Naive B cell (primary cell): ENCODE data around the gene MLC1. TPM values are rescaled to one million over a fixed set of nuclear protein-coding genes. Genes with fewer than 3 reads are reported as not detected.
A peak's percentile ranks its signal among the peaks of the same experiment; 100 is the strongest.

Experiments
- ATAC-seq, 2 donors: fragments of 150-1000 bp; cut with Tn5 transposase; 2 replicates each; pipeline ENCODE4 v1.10.0; 2021; ENCODE audit warnings: low read depth in 2 of 2, mild to moderate bottlenecking in 2 of 2, moderate library complexity in 2 of 2
- DNase-seq: peaks from one replicate; pipeline ENCODE4 v3.0.0; 2022
- H3K27ac Mint-ChIP-seq, 6 donors: one replicate each; pipeline ENCODE4 v1.8.0; 2020 to 2022; ENCODE audit warnings: mild to moderate bottlenecking in 6 of 6, mixed read lengths in 6 of 6, moderate library complexity in 5 of 6, inconsistent platforms in 2 of 6
- H3K27me3 Mint-ChIP-seq, 3 donors: one replicate each; pipeline ENCODE4 v1.8.0; 2021 to 2022; ENCODE audit warnings: mixed read lengths in 3 of 3, mild to moderate bottlenecking in 1 of 3
- H3K36me3 Mint-ChIP-seq, 2 donors: one replicate each; pipeline ENCODE4 v1.8.0; 2020 to 2022; ENCODE audit warnings: mixed read lengths in 2 of 2, inconsistent platforms in 1 of 2, mild to moderate bottlenecking in 1 of 2
- H3K4me1 Mint-ChIP-seq, 3 donors: one replicate each; pipeline ENCODE4 v1.8.0; 2020 to 2022; ENCODE audit warnings: mixed read lengths in 3 of 3, inconsistent platforms in 1 of 3, mild to moderate bottlenecking in 1 of 3, moderate library complexity in 1 of 3
- H3K4me3 Mint-ChIP-seq, 8 donors: one replicate each; pipeline ENCODE4 v1.8.0; 2020 to 2022; ENCODE audit warnings: mild to moderate bottlenecking in 8 of 8, mixed read lengths in 8 of 8, moderate library complexity in 8 of 8, inconsistent platforms in 2 of 8
- H3K9me3 Mint-ChIP-seq, 7 donors: one replicate each; pipeline ENCODE4 v1.8.0; 2020 to 2022; ENCODE audit warnings: mixed read lengths in 7 of 7, mild to moderate bottlenecking in 5 of 7, inconsistent platforms in 2 of 7, moderate library complexity in 1 of 7
- polyA plus RNA-seq, 6 donors: library from polyadenylated mRNA; unstranded; fragments of 300-500 nt; fragmentation: Illumina TruSeq; gene quantifications; one replicate each; pipeline ENCODE4 v1.2.3, GENCODE V29; 2021; ENCODE audit warnings: low read depth in 6 of 6

Gene MLC1
- polyA plus RNA-seq, 6 donors from 2014 or later, result 0.09 to 0.44 (median 0.15) TPM; not detected in 3

- Mint-ChIP-seq H3K27ac (no peak overlapping the region), H3K4me3 (no peak overlapping the region), H3K4me1 (no peaks in the 10 kb centered on the region), H3K27me3 (peaks cover 0 to 5% (median 0%) of the 10 kb centered on the region in 3 donors), H3K36me3 (no peaks in the 10 kb centered on the region), H3K9me3 (no peaks in the 10 kb centered on the region)
- no peak for ATAC-seq
- no peak for DNase-seq
Observed at GRCh38 chr22:50070366-50070765, 14.9 kb downstream of the MLC1 start.

- H3K4me3 Mint-ChIP-seq, result no peak overlapping the region
- no peaks in the 10 kb centered on the region for H3K36me3 Mint-ChIP-seq
- no peak overlapping the region for H3K27ac Mint-ChIP-seq
- no peaks in the 10 kb centered on the region for H3K9me3 Mint-ChIP-seq
- DNase-seq, result no peak
- ATAC-seq, result no peak
- peaks cover 0 to 11% (median 0%) of the 10 kb centered on the region in 3 donors for H3K27me3 Mint-ChIP-seq
- no peaks in the 10 kb centered on the region for H3K4me1 Mint-ChIP-seq
Observed at GRCh38 chr22:50068096-50068495, 17.1 kb downstream of the MLC1 start.

GRCh38 chr22:50067244-50067643 lies 18.0 kb downstream of the MLC1 start:
- H3K4me3 Mint-ChIP-seq, result peak overlapping the region in 1 of 8 donors; percentile 37
- no peaks in the 10 kb centered on the region for H3K9me3 Mint-ChIP-seq
- DNase-seq (no peak), ATAC-seq (no peak)
- H3K4me1 Mint-ChIP-seq, result no peaks in the 10 kb centered on the region
- H3K27ac Mint-ChIP-seq, result no peak overlapping the region
- H3K27me3 Mint-ChIP-seq, result peaks cover 0 to 19% (median 0%) of the 10 kb centered on the region in 3 donors
- H3K36me3 Mint-ChIP-seq, result no peaks in the 10 kb centered on the region

GRCh38 chr22:50064453-50064852 lies 20.8 kb downstream of the MLC1 start:
- no peaks in the 10 kb centered on the region for H3K9me3 Mint-ChIP-seq
- DNase-seq, result no peak
- H3K27me3 Mint-ChIP-seq, result peaks cover 2 to 37% (median 15%) of the 10 kb centered on the region in 3 donors
- H3K4me3 Mint-ChIP-seq, result no peak overlapping the region
- no peaks in the 10 kb centered on the region for H3K36me3 Mint-ChIP-seq
- H3K27ac Mint-ChIP-seq, result peak overlapping the region in 1 of 6 donors; percentile 26
- ATAC-seq, result no peak
- no peaks in the 10 kb centered on the region for H3K4me1 Mint-ChIP-seq

GRCh38 chr22:50063589-50064393 lies 21.4 kb downstream of the MLC1 start:
- Mint-ChIP-seq H3K27me3 (peaks cover 9 to 44% (median 15%) of the 10 kb centered on the region in 3 donors), H3K9me3 (no peaks in the 10 kb centered on the region), H3K4me1 (peaks cover 0 to 2% (median 0%) of the 10 kb centered on the region in 3 donors), H3K36me3 (no peaks in the 10 kb centered on the region), H3K4me3 (no peak overlapping the region), H3K27ac (no peak overlapping the region)
- DNase-seq, result no peak
- no peak for ATAC-seq

GRCh38 chr22:50062509-50063135 lies 22.6 kb downstream of the MLC1 start:
- no peaks in the 10 kb centered on the region for H3K9me3 Mint-ChIP-seq
- ATAC-seq (no peak), DNase-seq (no peak)
- H3K27me3 Mint-ChIP-seq, result peaks cover 9 to 50% (median 19%) of the 10 kb centered on the region in 3 donors
- no peak overlapping the region for H3K4me3 Mint-ChIP-seq
- no peaks in the 10 kb centered on the region for H3K36me3 Mint-ChIP-seq
- peaks cover 2 to 3% (median 3%) of the 10 kb centered on the region in 3 donors for H3K4me1 Mint-ChIP-seq
- H3K27ac Mint-ChIP-seq, result no peak overlapping the region

- no peaks in the 10 kb centered on the region for H3K36me3 Mint-ChIP-seq
- no peak for DNase-seq
- H3K9me3 Mint-ChIP-seq, result no peaks in the 10 kb centered on the region
- H3K27me3 Mint-ChIP-seq, result peaks cover 9 to 55% (median 27%) of the 10 kb centered on the region in 3 donors
- H3K4me1 Mint-ChIP-seq, result peaks cover 2 to 5% (median 3%) of the 10 kb centered on the region in 3 donors
- no peak for ATAC-seq
- no peak overlapping the region for H3K4me3 Mint-ChIP-seq
- peak overlapping the region in 1 of 6 donors; percentile 47 for H3K27ac Mint-ChIP-seq
Observed at GRCh38 chr22:50061824-50062355, 23.3 kb downstream of the MLC1 start.

GRCh38 chr22:50061141-50061823 lies 23.9 kb downstream of the MLC1 start:
- Mint-ChIP-seq H3K4me3 (no peak overlapping the region), H3K4me1 (peaks cover 2 to 5% (median 3%) of the 10 kb centered on the region in 3 donors), H3K9me3 (no peaks in the 10 kb centered on the region), H3K27ac (no peak overlapping the region), H3K27me3 (peaks cover 9 to 61% (median 33%) of the 10 kb centered on the region in 3 donors), H3K36me3 (no peaks in the 10 kb centered on the region)
- ATAC-seq (no peak), DNase-seq (no peak)

GRCh38 chr22:50060441-50061140 lies 24.6 kb downstream of the MLC1 start:
- no peaks in the 10 kb centered on the region for H3K36me3 Mint-ChIP-seq
- DNase-seq, result no peak

GRCh38 chr22:50059881-50060262 lies 25.4 kb downstream of the MLC1 start:
- Mint-ChIP-seq H3K27me3 (peaks cover 9 to 74% (median 45%) of the 10 kb centered on the region in 3 donors), H3K4me1 (peaks cover 2 to 5% (median 3%) of the 10 kb centered on the region in 3 donors), H3K27ac (no peak overlapping the region), H3K36me3 (no peaks in the 10 kb centered on the region), H3K4me3 (peak overlapping the region in 3 of 8 donors; percentile 12 to 51 (median 38)), H3K9me3 (peaks cover 0 to 2% (median 0%) of the 10 kb centered on the region in 7 donors)
- no peak for ATAC-seq
- DNase-seq, result no peak

More at GRCh38 chr22:50060441-50061140, 24.6 kb downstream of the MLC1 start:
- H3K4me3 Mint-ChIP-seq, result no peak overlapping the region
- H3K27ac Mint-ChIP-seq, result no peak overlapping the region
- H3K9me3 Mint-ChIP-seq, result no peaks in the 10 kb centered on the region
- peaks cover 9 to 67% (median 40%) of the 10 kb centered on the region in 3 donors for H3K27me3 Mint-ChIP-seq
- peaks cover 2 to 5% (median 3%) of the 10 kb centered on the region in 3 donors for H3K4me1 Mint-ChIP-seq
- no peak for ATAC-seq

- H3K36me3 Mint-ChIP-seq, result no peaks in the 10 kb centered on the region
- H3K9me3 Mint-ChIP-seq, result peaks cover 0 to 2% (median 0%) of the 10 kb centered on the region in 7 donors
- H3K27me3 Mint-ChIP-seq, result peaks cover 9 to 76% (median 46%) of the 10 kb centered on the region in 3 donors
- H3K4me3 Mint-ChIP-seq, result peak overlapping the region in 2 of 8 donors; percentile 38 to 51
- DNase-seq (no peak), ATAC-seq (no peak)
- peaks cover 2 to 6% (median 3%) of the 10 kb centered on the region in 3 donors for H3K4me1 Mint-ChIP-seq
- H3K27ac Mint-ChIP-seq, result no peak overlapping the region
Observed at GRCh38 chr22:50058906-50059880, 26.0 kb downstream of the MLC1 start.
